Gastrocnemius medialis (tissue), 4 donors: ENCODE measurements around the gene PATL2.
"Not testable (repeated sequence)": the region's sequence is repeated elsewhere in the genome, so short reads cannot be mapped to it uniquely, and the experiment has no call there.

Experiments
- POLR2A ChIP-seq, 2 donors: fragments of 450-650 bp; IDR thresholded peaks; one replicate each; pipeline ENCODE4 v1.6.1; 2017; ENCODE audit warnings: antibody characterized with exemption in 2 of 2, mild to moderate bottlenecking in 2 of 2, moderate library complexity in 2 of 2
- TF ChIP-seq, protein P1 (sequence below), 5 experiments: fragments of 450-650 bp in 3 of 5; fragments of 200-600 bp in 2 of 5; sonication (generic) in 2 of 5; IDR thresholded peaks in 4 of 5; conservative IDR thresholded peaks in 1 of 5; 1 replicate in 4 of 5; 2 replicates in 1 of 5; pipeline ENCODE4 v1.5.1; 2016 to 2019; ENCODE audit warnings: antibody characterized with exemption in 5 of 5, mild to moderate bottlenecking in 3 of 5, moderate library complexity in 3 of 5

DNA sequence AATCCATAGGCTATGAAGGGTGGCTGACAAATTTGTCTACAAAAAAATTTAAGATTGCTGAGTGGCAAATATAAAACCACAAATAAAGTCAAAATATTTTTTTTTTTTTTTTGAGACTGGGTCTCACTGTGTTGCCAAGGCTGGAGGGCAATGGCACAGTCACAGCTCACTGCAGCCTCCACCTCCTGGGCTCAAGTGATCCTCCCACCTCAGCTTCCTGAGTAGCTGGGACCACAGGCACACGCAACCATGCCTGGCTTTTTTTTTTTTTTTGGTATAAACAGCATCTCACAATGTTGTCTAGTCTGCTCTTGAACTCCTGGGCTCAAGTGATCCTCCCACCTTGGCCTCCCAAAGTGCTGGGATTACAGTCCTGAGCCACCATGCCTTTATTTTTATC lies 20.9 kb downstream of the PATL2 start:
- TF ChIP-seq, protein P1, sequence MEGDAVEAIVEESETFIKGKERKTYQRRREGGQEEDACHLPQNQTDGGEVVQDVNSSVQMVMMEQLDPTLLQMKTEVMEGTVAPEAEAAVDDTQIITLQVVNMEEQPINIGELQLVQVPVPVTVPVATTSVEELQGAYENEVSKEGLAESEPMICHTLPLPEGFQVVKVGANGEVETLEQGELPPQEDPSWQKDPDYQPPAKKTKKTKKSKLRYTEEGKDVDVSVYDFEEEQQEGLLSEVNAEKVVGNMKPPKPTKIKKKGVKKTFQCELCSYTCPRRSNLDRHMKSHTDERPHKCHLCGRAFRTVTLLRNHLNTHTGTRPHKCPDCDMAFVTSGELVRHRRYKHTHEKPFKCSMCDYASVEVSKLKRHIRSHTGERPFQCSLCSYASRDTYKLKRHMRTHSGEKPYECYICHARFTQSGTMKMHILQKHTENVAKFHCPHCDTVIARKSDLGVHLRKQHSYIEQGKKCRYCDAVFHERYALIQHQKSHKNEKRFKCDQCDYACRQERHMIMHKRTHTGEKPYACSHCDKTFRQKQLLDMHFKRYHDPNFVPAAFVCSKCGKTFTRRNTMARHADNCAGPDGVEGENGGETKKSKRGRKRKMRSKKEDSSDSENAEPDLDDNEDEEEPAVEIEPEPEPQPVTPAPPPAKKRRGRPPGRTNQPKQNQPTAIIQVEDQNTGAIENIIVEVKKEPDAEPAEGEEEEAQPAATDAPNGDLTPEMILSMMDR (IDR thresholded peaks at IDR 0.05 in 4 of 5, conservative IDR thresholded peaks at IDR 0.05 in 1 of 5): not testable (repeated sequence)
- TF ChIP-seq POLR2A (IDR thresholded peaks at IDR 0.05): not testable (repeated sequence)
